H1 (cell line): ENCODE data around the gene ARTN. TPM values are rescaled to one million over a fixed set of nuclear protein-coding genes. Genes with fewer than 3 reads are reported as not detected.

ENCODE experiments used
- ASH2L ChIP-seq: fragments of 200-600, 300-600 bp; sonication (generic); IDR thresholded peaks from one replicate; pipeline ENCODE4 v1.7.1; 2017; ENCODE audit warnings: low read length
- CHD7 ChIP-seq: fragments of 300-600 bp; sonication (generic); IDR thresholded peaks from 2 replicates; pipeline ENCODE4 v1.7.1; 2012; ENCODE audit warnings: low read length, moderate library complexity, mild to moderate bottlenecking, inconsistent platforms; ENCODE audit not compliant: insufficient replicate concordance
- CREB1 ChIP-seq: IDR thresholded peaks from 2 replicates; pipeline ENCODE4 v1.6.1; 2012; ENCODE audit warnings: inconsistent platforms
- NRF1 ChIP-seq: IDR thresholded peaks from 2 replicates; pipeline ENCODE4 v1.6.1; 2011; ENCODE audit warnings: mild to moderate bottlenecking, low read depth, low read length, improper control_type of control experiment
- USF2 ChIP-seq: IDR thresholded peaks from 2 replicates; pipeline ENCODE4 v1.6.1; 2011; ENCODE audit warnings: low read length, improper control_type of control experiment
- polyA plus RNA-seq, 7 experiments: library from polyadenylated mRNA; depleted of rRNA in 3 of 7; stranded (reverse) in 5 of 7; unstranded in 2 of 7; fragments of >200 nt in 5 of 7; fragments of 200-250 nt in 2 of 7; gene quantifications; 1 replicate in 5 of 7; 2 replicates in 1 of 7; 4 replicates in 1 of 7; pipeline versions ENCODE4 v1.2.1 to v1.2.3, GENCODE V29; 2011 to 2013; ENCODE audit warnings: missing spikeins in 2 of 7, mixed read lengths in 2 of 7
- total RNA-seq: library from RNA; stranded (reverse); fragmentation: NEBNext Ultra II Directional; extraction: Animal tissue kit (Norgen Biotek cat#: 25700); gene quantifications from 2 replicates; pipeline ENCODE4 v1.2.1, GENCODE V29; 2021

ARTN gene
- total and polyA plus RNA-seq, 2 of the 8 experiments (the other 6 are each of a cell fraction or from before 2014, with no cell fraction given) = 13.5 to 22.7 TPM

DNA sequence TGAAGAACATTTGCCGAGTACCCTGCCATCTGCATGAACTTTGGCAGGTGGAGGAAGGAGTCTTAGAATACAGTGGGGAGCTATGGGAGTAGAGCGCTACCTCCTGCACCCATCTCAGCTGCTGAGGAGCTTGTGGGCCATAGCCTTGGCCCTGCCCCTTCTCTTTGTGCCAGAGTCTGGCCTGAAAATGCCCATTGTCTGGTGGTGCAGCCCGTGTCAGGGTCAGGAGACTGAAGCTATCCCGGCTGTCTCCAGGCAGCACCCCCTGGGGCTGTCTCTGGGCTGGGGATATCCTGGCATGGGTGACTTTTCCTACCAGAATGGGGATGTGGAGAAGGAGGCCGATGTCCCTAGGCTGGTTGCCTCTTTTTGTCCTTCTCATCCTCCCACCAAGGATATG is 20.4 kb downstream of the ARTN start (continued):
- TF ChIP-seq CHD7 (no peak), USF2 (no peak), ASH2L (no peak), NRF1 (no peak), CREB1 (no peak)
